Endothelial cell of umbilical vein (primary cell): ENCODE measurements around the gene COL28A1. TPM values are rescaled to one million over a fixed set of nuclear protein-coding genes. Genes with fewer than 3 reads are reported as not detected.

ENCODE experiments used
- BruUV-seq: library from RNA; stranded (reverse); fragments of 400-500 nt; replicated peaks from 2 replicates; lab custom pipeline; 2021; lab: Mats Ljungman, UMichigan
- CTCF ChIA-PET: fragments of 300-600, 350-600 bp; sonication (Branson Sonifier 250); formaldehyde crosslinking; loops from one replicate; lab custom pipeline; 2021; ENCODE audit warnings: antibody characterized with exemption, inconsistent platforms; lab: Charles Lee
- POLR2A ChIA-PET: fragments of 300-600, 350-600 bp; sonication (Branson Sonifier 250); formaldehyde crosslinking; loops from one replicate; lab custom pipeline; 2021; ENCODE audit warnings: antibody characterized with exemption, inconsistent platforms; lab: Charles Lee
- DNase-seq: peaks from one replicate; pipeline ENCODE4 v3.0.0-alpha.2; 2011; ENCODE audit warnings: low read depth, low spot score
- FAIRE-seq: peaks from 2 replicates; lab custom pipeline; 2011; peaks lifted over from hg19 to GRCh38; lab: Jason Lieb, UNC
- H2AFZ ChIP-seq: 2 replicates; pipeline ENCODE4 v1.6.0; 2012; ENCODE audit warnings: low read depth, low read length, control low read depth, inconsistent platforms
- H3K27ac ChIP-seq: 2 replicates; pipeline ENCODE4 v1.5.1; 2011; ENCODE audit warnings: low read depth, mild to moderate bottlenecking, control low read depth, low read length, moderate library complexity; ENCODE audit not compliant: insufficient read depth
- H3K27me3 ChIP-seq, 2 experiments: 2 replicates each; pipeline versions ENCODE4 v1.6.0 to v1.6.1; 2011; ENCODE audit warnings: low read length in 2 of 2, mixed read lengths in 1 of 2; ENCODE audit not compliant: control insufficient read depth in 2 of 2, insufficient read depth in 2 of 2
- H3K36me3 ChIP-seq, 2 experiments: 2 replicates in 1 of 2; 3 replicates in 1 of 2; pipeline ENCODE4 v1.5.1; 2011; ENCODE audit warnings: low read length in 2 of 2, mild to moderate bottlenecking in 1 of 2, moderate library complexity in 1 of 2; ENCODE audit not compliant: control insufficient read depth in 2 of 2, insufficient read depth in 2 of 2; ENCODE audit errors: extremely low read depth in 1 of 2
- H3K4me1 ChIP-seq: 3 replicates; pipeline ENCODE4 v1.5.1; 2011; ENCODE audit warnings: mild to moderate bottlenecking, low read length; ENCODE audit not compliant: control insufficient read depth, insufficient read depth; ENCODE audit errors: extremely low read depth
- H3K4me2 ChIP-seq: 2 replicates; pipeline ENCODE4 v1.6.1; 2011; ENCODE audit warnings: low read length, control low read depth, mixed read lengths; ENCODE audit not compliant: insufficient read depth
- H3K4me3 ChIP-seq, 3 experiments: fragments of 200-600 bp in 1 of 3; sonication (generic), shearing (Covaris generic) in 1 of 3; replicated peaks in 1 of 3; 2 replicates each; pipeline ENCODE4 v1.5.1; 2011 to 2016; ENCODE audit warnings: control low read depth in 3 of 3, low read length in 3 of 3, mild to moderate bottlenecking in 2 of 3, inconsistent platforms in 1 of 3, low read depth in 1 of 3, moderate library complexity in 1 of 3; ENCODE audit not compliant: insufficient read depth in 1 of 3
- H3K79me2 ChIP-seq: 2 replicates; pipeline ENCODE4 v1.6.0; 2012; ENCODE audit warnings: low read length, inconsistent platforms; ENCODE audit not compliant: control insufficient read depth, insufficient read depth
- H3K9ac ChIP-seq: replicated peaks from 2 replicates; pipeline ENCODE3; 2011; ENCODE audit warnings: low read length, control low read depth; ENCODE audit not compliant: insufficient read depth; ENCODE audit errors: extremely low read depth
- H3K9me1 ChIP-seq: replicated peaks from 3 replicates; pipeline ENCODE4 v1.6.0; 2011; ENCODE audit warnings: mild to moderate bottlenecking, low read length; ENCODE audit not compliant: control insufficient read depth, insufficient read depth; ENCODE audit errors: extremely low read depth
- H3K9me3 ChIP-seq: replicated peaks from 2 replicates; pipeline ENCODE4 v1.5.1; 2012; ENCODE audit warnings: low read length, inconsistent platforms; ENCODE audit not compliant: control insufficient read depth, insufficient read depth
- H4K20me1 ChIP-seq: replicated peaks from 2 replicates; pipeline ENCODE3; 2011; ENCODE audit warnings: mild to moderate bottlenecking, low read length; ENCODE audit not compliant: control insufficient read depth, insufficient read depth; ENCODE audit errors: extremely low read depth
- CTCF ChIP-seq, 2 donors: IDR thresholded peaks; 1 replicate in 1 of 2; 2 replicates in 1 of 2; pipeline ENCODE4 v1.5.1; 2011; ENCODE audit warnings: low read length in 2 of 2, mild to moderate bottlenecking in 2 of 2, moderate library complexity in 2 of 2, control low read depth in 1 of 2, inconsistent platforms in 1 of 2, low read depth in 1 of 2; ENCODE audit not compliant: insufficient read depth in 1 of 2; ENCODE audit errors: extremely low read depth in 1 of 2
- EZH2 ChIP-seq: IDR thresholded peaks from 2 replicates; pipeline ENCODE4 v1.6.1; 2012; ENCODE audit warnings: borderline replicate concordance, low read depth, mild to moderate bottlenecking, moderate library complexity, low read length, inconsistent platforms; ENCODE audit not compliant: severe bottlenecking
- GATA2 ChIP-seq: IDR thresholded peaks from 2 replicates; pipeline ENCODE4 v1.7.0; 2011; ENCODE audit warnings: low read depth, mild to moderate bottlenecking, moderate library complexity, mixed read lengths, low read length; ENCODE audit not compliant: insufficient read length, insufficient read depth
- JUN ChIP-seq: IDR thresholded peaks from 2 replicates; pipeline ENCODE4 v1.6.1; 2011; ENCODE audit warnings: borderline replicate concordance, low read depth; ENCODE audit not compliant: insufficient read length, insufficient read depth
- POLR2A ChIP-seq: IDR thresholded peaks from 2 replicates; pipeline ENCODE4 v1.6.1; 2012; ENCODE audit warnings: low read depth, mild to moderate bottlenecking, control low read depth, low read length
- POLR2AphosphoS5 ChIP-seq: IDR thresholded peaks from 2 replicates; pipeline ENCODE4 v1.6.1; 2012; ENCODE audit warnings: low read depth, mild to moderate bottlenecking, control low read depth, low read length, moderate library complexity; ENCODE audit not compliant: insufficient read depth
- dilution Hi-C: fragments of 300-500 bp; cut with MboI; formaldehyde crosslinking; loops from one replicate; pipeline ENCODE4 v1.15.0; 2019; ENCODE audit warnings: low sequenced_read_pairs; ENCODE audit not compliant: extremely low pct_ligation_motif_present
- intact Hi-C: fragments of 100-400 bp; cut with micrococcal nuclease; formaldehyde crosslinking; loops from one replicate; pipeline ENCODE4 v1.10.0; 2022
- polyA plus RNA-seq, 4 experiments: library from polyadenylated mRNA; depleted of rRNA in 3 of 4; stranded (reverse) in 3 of 4; unstranded in 1 of 4; fragments of >200 nt; gene quantifications; 2 replicates each; pipeline versions ENCODE4 v1.2.1 to v1.2.3, GENCODE V29; 2011 to 2012; ENCODE audit warnings: missing spikeins in 1 of 4
- total RNA-seq: library from RNA; stranded (reverse); gene quantifications from 2 replicates; pipeline ENCODE4 v1.2.3, GENCODE V29; 2021

The COL28A1 gene
- total and polyA plus RNA-seq, 2 donors (not counting 3 experiments of a cell fraction or from before 2014, with no cell fraction given) = not detected

DNA sequence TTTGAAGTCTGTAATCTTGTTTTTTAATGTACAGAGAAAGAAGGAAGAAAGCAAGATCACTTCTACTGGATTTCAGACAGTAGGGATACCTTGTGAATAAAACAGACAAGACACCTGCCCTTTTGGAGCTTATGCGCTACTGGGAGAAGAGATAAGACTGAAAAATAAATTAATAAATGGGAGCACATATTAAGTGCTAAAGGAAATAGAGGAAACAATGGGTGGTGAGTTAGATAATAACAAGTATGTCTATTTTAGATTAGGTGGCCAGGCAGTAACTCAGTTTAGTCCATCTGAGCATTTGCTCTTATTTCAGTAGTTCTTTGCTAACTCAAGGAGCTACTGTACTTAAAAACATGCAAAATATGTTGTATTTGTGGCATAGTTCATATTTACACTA lies 46.9 kb upstream of the COL28A1 start:
- DNase-seq = peak; percentile 46
- no peak overlapping the region for H3K4me3 ChIP-seq
- peaks cover 4% of the 10 kb centered on the region for H3K4me1 ChIP-seq
- no peaks in the 10 kb centered on the region for H3K79me2 ChIP-seq
- no peak overlapping the region for H3K27ac ChIP-seq
- FAIRE-seq = no peak
- no peaks in the 10 kb centered on the region for H3K9me1 ChIP-seq
- H3K36me3 ChIP-seq = no peaks in the 10 kb centered on the region
- no peak for TF ChIP-seq CTCF (IDR thresholded peaks at IDR 0.05; ENCODE audit: extremely low read depth in 1 of 2, insufficient read depth in 1 of 2, low read depth in 1 of 2, low read length in 2 of 2)
- no peak overlapping the region for H3K4me2 ChIP-seq
- BruUV-seq = no TSS peak
- no peaks in the 10 kb centered on the region for H3K27me3 ChIP-seq
- POLR2A ChIA-PET = no interaction called here
- dilution Hi-C loops = no loop called here
- intact Hi-C loops = no loop called here
- no peak overlapping the region for H3K9ac ChIP-seq
- no peak overlapping the region for H2AFZ ChIP-seq
- CTCF ChIA-PET = interaction anchor here (1.0 to 1.4 kb wide), 3 partner anchors 11 to 713 kb away, joined by 3 to 5 read pairs (median 4); no protein-coding TSS in a partner anchor
- H4K20me1 ChIP-seq = no peaks in the 10 kb centered on the region
- no peaks in the 10 kb centered on the region for H3K9me3 ChIP-seq

DNA sequence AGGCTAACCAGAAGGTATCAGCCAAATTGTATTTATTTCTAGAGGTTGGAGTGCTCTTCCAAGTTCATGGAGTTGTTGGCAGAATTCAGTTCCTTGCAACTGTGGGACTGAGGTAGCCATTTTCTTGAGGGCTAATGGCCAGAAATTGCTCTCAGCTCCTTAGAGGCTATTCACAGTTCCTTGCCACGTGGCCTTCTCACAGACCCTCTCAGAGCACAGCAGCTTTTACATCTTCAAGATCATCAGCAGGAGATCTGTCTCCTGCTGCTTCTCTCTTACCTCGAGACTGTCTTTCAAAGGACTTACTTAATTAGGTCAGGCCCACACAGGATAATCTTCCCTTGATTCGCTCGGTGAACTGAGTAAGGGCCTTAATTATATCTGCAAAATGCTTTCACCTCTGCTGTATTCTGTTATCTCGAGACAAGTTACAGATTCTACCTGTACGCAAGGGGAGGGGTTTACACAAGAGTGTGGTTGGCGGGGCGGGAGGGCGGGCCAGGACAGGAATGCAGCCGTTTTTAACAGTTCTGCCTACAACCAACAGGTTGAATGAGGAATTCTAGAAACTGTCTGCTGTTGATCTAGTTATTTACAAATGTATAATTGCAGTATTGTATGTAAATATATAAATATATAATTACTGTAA lies 46.0 kb upstream of the COL28A1 start:
- H3K4me1 ChIP-seq = peaks cover 4% of the 10 kb centered on the region
- H3K9me3 ChIP-seq = no peaks in the 10 kb centered on the region
- H3K9ac ChIP-seq = no peak overlapping the region
- FAIRE-seq (no peak), DNase-seq (no peak)
- TF ChIP-seq EZH2 (no peak), POLR2AphosphoS5 (no peak), JUN (no peak), GATA2 (no peak), POLR2A (no peak), CTCF (IDR thresholded peaks at IDR 0.05; ENCODE audit: extremely low read depth in 1 of 2, insufficient read depth in 1 of 2, low read depth in 1 of 2, low read length in 2 of 2) (no peak)
- no peaks in the 10 kb centered on the region for H3K79me2 ChIP-seq
- BruUV-seq = no TSS peak
- H3K27ac ChIP-seq = no peak overlapping the region
- dilution Hi-C loops = no loop called here
- no peaks in the 10 kb centered on the region for H3K27me3 ChIP-seq
- ChIA-PET POLR2A (no interaction called here), CTCF (interaction anchor here (2.5 kb wide), 1 partner anchor 13 kb away, joined by 7 read pairs; no protein-coding TSS in a partner anchor)
- H3K4me2 ChIP-seq = no peak overlapping the region
- H3K9me1 ChIP-seq = no peaks in the 10 kb centered on the region
- H3K36me3 ChIP-seq = no peaks in the 10 kb centered on the region
- no peaks in the 10 kb centered on the region for H4K20me1 ChIP-seq
- intact Hi-C loops = no loop called here
- H3K4me3 ChIP-seq = no peak overlapping the region
- H2AFZ ChIP-seq = no peak overlapping the region
